KMS-11 (cell line): Measurements from ENCODE around the gene CD300H.

Experiments
- H2AFZ ChIP-seq: fragments of 200-600 bp; sonication (generic); 2 replicates; pipeline ENCODE4 v1.6.1; 2016; ENCODE audit warnings: antibody characterized with exemption, mixed run types, low read depth
- H3K27ac ChIP-seq: fragments of 200-600 bp; sonication (generic); 2 replicates; pipeline ENCODE4 v1.6.1; 2016; ENCODE audit warnings: mild to moderate bottlenecking, mixed run types
- H3K27me3 ChIP-seq: fragments of 200-600 bp; sonication (generic); 2 replicates; pipeline ENCODE4 v1.6.1; 2017; ENCODE audit warnings: mild to moderate bottlenecking, low read depth, mixed run types, moderate library complexity; ENCODE audit not compliant: insufficient read depth
- H3K36me3 ChIP-seq: fragments of 200-600 bp; sonication (generic); 2 replicates; pipeline ENCODE4 v1.6.1; 2017; ENCODE audit warnings: mild to moderate bottlenecking, mixed run types; ENCODE audit not compliant: insufficient read depth
- H3K4me1 ChIP-seq: fragments of 200-600 bp; sonication (generic); 2 replicates; pipeline ENCODE4 v1.6.1; 2016; ENCODE audit warnings: mild to moderate bottlenecking, low read depth, mixed run types; ENCODE audit not compliant: poor library complexity, severe bottlenecking
- H3K4me2 ChIP-seq: fragments of 200-600 bp; sonication (generic); 2 replicates; pipeline ENCODE4 v1.7.0; 2016; ENCODE audit warnings: mild to moderate bottlenecking, mixed run types
- H3K4me3 ChIP-seq: fragments of 200-600 bp; sonication (generic); IDR thresholded peaks from 2 replicates; pipeline ENCODE4 v1.6.1; 2017; ENCODE audit warnings: low read depth, low read length, mixed read lengths; ENCODE audit not compliant: insufficient read depth
- H3K79me2 ChIP-seq: fragments of 200-600 bp; sonication (generic); 2 replicates; pipeline ENCODE4 v1.6.1; 2016; ENCODE audit warnings: low read depth, mixed run types; ENCODE audit not compliant: insufficient read depth
- H3K9ac ChIP-seq: fragments of 200-600 bp; sonication (generic); 2 replicates; pipeline ENCODE4 v1.6.1; 2016; ENCODE audit warnings: mild to moderate bottlenecking, mixed run types
- H4K20me1 ChIP-seq: fragments of 200-600 bp; sonication (generic); 2 replicates; pipeline ENCODE4 v1.6.1; 2016; ENCODE audit warnings: mild to moderate bottlenecking, mixed run types; ENCODE audit not compliant: insufficient read depth
- TF ChIP-seq, protein P1 (sequence below): fragments of 200-600 bp; sonication (generic); conservative IDR thresholded peaks from 2 replicates; pipeline ENCODE4 v1.6.1; 2017; ENCODE audit warnings: low read depth, mild to moderate bottlenecking, antibody characterized with exemption, low read length, moderate library complexity, mixed read lengths

Gene CD300H

DNA sequence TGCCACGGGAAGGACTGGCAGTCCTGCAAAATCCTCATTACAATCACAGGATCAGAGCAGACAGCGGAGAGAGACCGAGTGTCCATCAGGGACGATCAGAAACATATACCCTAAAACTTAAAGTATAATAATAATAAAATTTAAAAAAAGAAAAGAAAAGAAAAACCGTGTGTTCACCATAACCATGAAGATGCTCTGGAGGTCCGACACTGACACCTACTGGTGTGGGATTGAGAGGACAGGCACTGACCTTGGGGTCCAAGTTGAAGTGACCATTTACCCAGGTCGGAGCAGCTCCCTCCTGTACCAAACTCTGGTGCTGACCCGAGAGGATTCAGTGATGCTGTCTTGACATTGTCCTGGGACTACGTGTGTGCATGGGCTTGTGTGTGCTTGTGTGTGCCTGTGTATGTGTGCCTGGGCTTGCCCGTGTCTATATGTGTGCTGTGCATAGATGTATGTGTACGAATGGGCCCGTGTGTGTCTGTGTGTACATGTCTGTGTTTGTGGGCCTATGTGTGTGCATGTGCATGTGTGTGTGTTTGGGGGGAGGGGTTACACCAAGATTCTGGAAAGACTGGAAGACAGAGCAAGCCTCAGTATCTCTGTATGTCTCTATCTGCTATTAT, 34.7 kb upstream of the CD300H start:
- no peak overlapping the region for H3K27ac ChIP-seq

DNA sequence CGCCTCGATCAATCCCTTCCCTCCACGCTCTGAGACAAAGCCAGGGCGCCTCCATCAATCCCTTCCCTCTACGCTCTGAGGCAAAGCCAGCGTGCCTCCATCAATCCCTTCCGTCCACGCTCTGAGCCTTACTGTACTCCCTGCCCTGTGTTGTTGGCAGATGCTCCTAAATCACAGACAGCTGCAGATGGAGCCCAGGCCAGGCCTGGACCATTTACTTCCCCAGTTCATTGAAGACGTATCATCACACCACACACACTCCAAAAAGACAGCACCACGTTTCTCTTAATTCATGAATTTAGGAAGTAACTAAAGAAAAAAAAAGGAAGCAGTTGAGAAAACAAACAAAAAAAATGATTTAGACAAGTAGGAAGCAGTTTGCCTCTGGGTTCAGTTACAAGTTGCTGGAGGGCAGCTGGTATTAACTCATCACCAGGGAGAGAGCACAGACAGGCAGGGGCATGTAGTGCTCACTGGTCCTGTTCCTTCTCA, 32.2 kb upstream of the CD300H start:
- H4K20me1 ChIP-seq: no peaks in the 10 kb centered on the region
- peaks cover 84% of the 10 kb centered on the region; the same call in 1 of the 2 replicates for H3K27me3 ChIP-seq
- H3K4me1 ChIP-seq: no peaks in the 10 kb centered on the region
- H3K27ac ChIP-seq: no peak overlapping the region
- H3K9ac ChIP-seq: no peak overlapping the region
- no peak overlapping the region for H3K4me3 ChIP-seq
- H3K4me2 ChIP-seq: no peak overlapping the region
- H2AFZ ChIP-seq: no peak overlapping the region
- no peaks in the 10 kb centered on the region for H3K36me3 ChIP-seq
- no peaks in the 10 kb centered on the region for H3K79me2 ChIP-seq
- TF ChIP-seq, protein P1, sequence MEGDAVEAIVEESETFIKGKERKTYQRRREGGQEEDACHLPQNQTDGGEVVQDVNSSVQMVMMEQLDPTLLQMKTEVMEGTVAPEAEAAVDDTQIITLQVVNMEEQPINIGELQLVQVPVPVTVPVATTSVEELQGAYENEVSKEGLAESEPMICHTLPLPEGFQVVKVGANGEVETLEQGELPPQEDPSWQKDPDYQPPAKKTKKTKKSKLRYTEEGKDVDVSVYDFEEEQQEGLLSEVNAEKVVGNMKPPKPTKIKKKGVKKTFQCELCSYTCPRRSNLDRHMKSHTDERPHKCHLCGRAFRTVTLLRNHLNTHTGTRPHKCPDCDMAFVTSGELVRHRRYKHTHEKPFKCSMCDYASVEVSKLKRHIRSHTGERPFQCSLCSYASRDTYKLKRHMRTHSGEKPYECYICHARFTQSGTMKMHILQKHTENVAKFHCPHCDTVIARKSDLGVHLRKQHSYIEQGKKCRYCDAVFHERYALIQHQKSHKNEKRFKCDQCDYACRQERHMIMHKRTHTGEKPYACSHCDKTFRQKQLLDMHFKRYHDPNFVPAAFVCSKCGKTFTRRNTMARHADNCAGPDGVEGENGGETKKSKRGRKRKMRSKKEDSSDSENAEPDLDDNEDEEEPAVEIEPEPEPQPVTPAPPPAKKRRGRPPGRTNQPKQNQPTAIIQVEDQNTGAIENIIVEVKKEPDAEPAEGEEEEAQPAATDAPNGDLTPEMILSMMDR: no peak

More for the DNA sequence above, 34.7 kb upstream of the CD300H start:
- peaks cover 92% of the 10 kb centered on the region; the same call in 1 of the 2 replicates for H3K27me3 ChIP-seq
- no peak overlapping the region for H3K9ac ChIP-seq
- no peaks in the 10 kb centered on the region for H3K4me1 ChIP-seq
- H3K4me2 ChIP-seq: no peak overlapping the region
- no peaks in the 10 kb centered on the region for H3K36me3 ChIP-seq
- TF ChIP-seq, protein P1: peak; percentile 63
- no peaks in the 10 kb centered on the region for H4K20me1 ChIP-seq
- H3K79me2 ChIP-seq: no peaks in the 10 kb centered on the region
- H2AFZ ChIP-seq: no peak overlapping the region
- no peak overlapping the region for H3K4me3 ChIP-seq

DNA sequence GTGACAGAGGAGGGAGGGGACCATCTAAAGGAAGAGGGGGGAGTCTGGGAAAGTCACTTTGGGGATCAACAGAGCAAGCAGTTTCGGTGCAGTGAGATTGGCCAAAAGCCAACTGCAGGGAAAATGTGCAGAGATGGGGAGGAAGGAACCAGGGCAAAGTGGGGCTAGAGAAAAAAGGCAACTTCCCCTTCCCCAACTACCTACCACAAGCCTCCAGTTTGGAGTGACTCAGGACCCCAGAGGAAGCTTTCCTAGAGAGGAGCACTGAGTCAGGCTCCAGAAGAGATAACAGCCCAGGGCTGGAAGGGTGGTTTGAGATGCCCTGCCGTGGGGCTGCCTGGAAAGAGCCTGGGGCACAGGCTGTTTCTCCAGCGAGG, 31.7 kb upstream of the CD300H start:
- Histone ChIP-seq H3K4me3 (no peak overlapping the region), H3K9ac (no peak overlapping the region), H3K4me1 (no peaks in the 10 kb centered on the region), H4K20me1 (no peaks in the 10 kb centered on the region), H3K27ac (no peak overlapping the region), H3K4me2 (no peak overlapping the region), H2AFZ (no peak overlapping the region), H3K27me3 (peaks cover 79% of the 10 kb centered on the region; the same call in 1 of the 2 replicates), H3K79me2 (no peaks in the 10 kb centered on the region), H3K36me3 (no peaks in the 10 kb centered on the region)
- TF ChIP-seq, protein P1: no peak

DNA sequence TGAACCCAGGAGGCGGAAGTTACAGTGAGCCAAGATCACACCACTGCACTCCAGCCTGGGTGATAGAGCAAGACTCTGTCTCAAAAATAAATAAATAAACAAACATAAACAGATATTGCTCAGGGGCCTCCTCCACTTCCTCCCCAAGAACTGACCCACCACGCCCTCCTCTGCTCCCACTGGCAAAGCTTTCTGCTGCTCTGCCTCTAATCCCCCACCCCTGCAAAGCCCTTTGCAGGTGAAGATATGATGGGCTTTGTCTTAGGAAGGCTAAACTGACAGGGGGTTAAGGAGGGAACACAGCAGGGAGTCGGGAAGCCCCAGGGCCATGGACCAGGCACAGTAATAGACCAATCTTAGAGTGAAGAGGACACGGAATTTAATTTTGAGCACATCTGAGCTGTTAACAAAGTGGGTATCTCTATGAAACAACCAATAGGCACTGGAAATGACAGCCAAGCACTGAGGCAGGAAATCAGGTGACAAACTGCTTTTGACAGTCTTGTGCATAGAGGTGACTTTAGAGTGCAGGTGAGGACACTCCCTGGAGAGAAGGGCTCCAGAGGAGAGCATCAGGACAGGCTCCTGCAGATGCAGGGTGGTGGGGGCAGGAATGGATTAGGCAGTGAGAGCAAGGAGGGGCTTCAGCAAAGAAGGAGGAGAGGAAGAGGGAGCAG, 31.2 kb upstream of the CD300H start:
- Histone ChIP-seq H2AFZ (no peak overlapping the region), H3K27me3 (peaks cover 79% of the 10 kb centered on the region; the same call in 1 of the 2 replicates), H3K79me2 (no peaks in the 10 kb centered on the region), H3K4me2 (no peak overlapping the region), H3K36me3 (no peaks in the 10 kb centered on the region), H3K9ac (no peak overlapping the region), H3K4me3 (no peak overlapping the region), H3K27ac (no peak overlapping the region), H3K4me1 (no peaks in the 10 kb centered on the region), H4K20me1 (no peaks in the 10 kb centered on the region)
- TF ChIP-seq, protein P1: no peak
